ENCODE results near the gene FOXJ2. TPM values are rescaled to one million over a fixed set of nuclear protein-coding genes. Genes with fewer than 3 reads are reported as not detected.
A peak's percentile ranks its signal among the peaks of the same experiment; 100 is the strongest.

FOXJ2 gene
- total and polyA plus RNA-seq, 2 of the 4 experiments (the other 2 are of a cell fraction), result 3.0 to 8.4 TPM

DNA sequence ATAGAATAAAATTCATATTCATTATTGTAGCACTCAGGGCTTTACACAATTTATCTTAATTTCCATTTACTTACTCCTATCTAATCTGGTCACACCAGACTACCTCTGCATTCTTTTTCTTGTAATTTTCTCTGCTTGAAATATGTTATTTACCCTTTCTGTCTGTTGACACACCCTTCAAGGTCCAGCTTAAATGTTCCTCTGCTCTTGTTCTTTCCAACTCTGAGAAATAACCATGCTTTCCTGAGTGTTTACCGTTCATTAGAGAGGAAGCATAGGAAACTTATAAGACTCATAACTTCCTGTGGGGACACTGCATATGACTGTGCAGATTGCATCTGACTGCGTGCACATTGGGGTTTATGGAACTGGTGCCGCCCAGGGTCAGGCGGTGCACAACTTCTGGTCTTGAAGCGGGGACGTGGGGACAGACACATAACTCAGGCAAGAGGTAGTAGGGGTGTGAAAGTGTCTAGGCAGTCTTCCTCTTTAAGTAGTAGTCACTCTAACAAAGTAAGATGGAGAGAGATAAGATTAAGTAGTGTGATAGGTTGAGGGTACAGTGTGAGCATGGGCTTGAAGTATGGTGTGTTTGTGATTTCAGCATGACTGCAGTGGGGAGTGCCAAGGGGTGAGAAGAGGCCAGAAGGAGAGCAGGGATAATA is 42.6 kb upstream of the FOXJ2 start:
- POLR2A ChIA-PET (ENCODE audit: unreplicated experiment), result no interaction called here

More for the DNA sequence above, 42.6 kb upstream of the FOXJ2 start:
- H2BK5ac ChIP-seq (ENCODE audit: low read depth, low read length, poor library complexity, severe bottlenecking), result no peak overlapping the region
- no peak overlapping the region for H3K4me2 ChIP-seq (ENCODE audit: low read depth, low read length)
- H3K56ac ChIP-seq (ENCODE audit: extremely low read depth, insufficient read depth, low read length), result no peak overlapping the region
- no peaks in the 10 kb centered on the region for H3K27me3 ChIP-seq (ENCODE audit: control insufficient read depth, insufficient read depth, low read length)
- H3K23ac ChIP-seq (ENCODE audit: low read depth, low read length), result no peak overlapping the region
- peak overlapping the region; percentile 35; the same call in 1 of the 2 replicates for H3K18ac ChIP-seq (ENCODE audit: low read depth, low read length)
- intact Hi-C loops (cut with micrococcal nuclease) (no loop called here), dilution Hi-C loops (cut with HindIII; ENCODE audit: low sequenced_read_pairs, unreplicated experiment) (no loop called here), in situ Hi-C loops (cut with MboI; ENCODE audit: low sequenced_read_pairs) (loop anchor here (10.0 kb wide), 1 partner anchor 135 kb away; no protein-coding TSS in a partner anchor)
- DNase-seq, result peak; percentile 12
- peaks cover 11% of the 10 kb centered on the region for H3K4me1 ChIP-seq (ENCODE audit: control insufficient read depth, insufficient read depth, low read length)
- no TSS peak for BruUV-seq (replicated peaks)
- H3K9me3 ChIP-seq (ENCODE audit: control insufficient read depth, insufficient read depth, low read length), result no peaks in the 10 kb centered on the region
- H4K5ac ChIP-seq (ENCODE audit: low read depth, low read length), result peak overlapping the region; percentile 48; the same call in 1 of the 2 replicates
- H3K27ac ChIP-seq (ENCODE audit: insufficient read depth, low read length), result no peak overlapping the region
- H2AK5ac ChIP-seq (ENCODE audit: low read depth, low read length), result 0 out of 2 replicates have a peak overlapping the region, but pooled peaks have one; percentile 33
- H3K4ac ChIP-seq (ENCODE audit: low read depth, low read length), result 0 out of 2 replicates have a peak overlapping the region, but pooled peaks have one; percentile 7
- H4K8ac ChIP-seq (ENCODE audit: low read depth in 2 of 2, low read length in 2 of 2), result peak overlapping the region in 1 of 2 experiments; percentile 2; a peak in 1 of 4 replicates
- H2AK9ac ChIP-seq (replicated peaks; ENCODE audit: low read depth, low read length, poor library complexity), result no peak overlapping the region
- H4K91ac ChIP-seq (ENCODE audit: insufficient read depth, low read depth, low read length), result no peak overlapping the region
- no peaks in the 10 kb centered on the region for H4K20me1 ChIP-seq (ENCODE audit: insufficient read depth, low read length)
- H2BK20ac ChIP-seq (ENCODE audit: low read depth, low read length), result no peak overlapping the region
- H3K9me1 ChIP-seq (ENCODE audit: insufficient read depth, low read length), result 0 out of 2 replicates have a peak, but pooled peaks cover 4% of the 10 kb centered on the region
- 40% methylated on average over 1 of the region's 6 CpGs; no CpG with 5 or more reads in 1 of the 2 experiments for WGBS, 2 experiments (ENCODE audit: extremely low coverage in 2 of 2, insufficient read length in 1 of 2)
- peak overlapping the region; percentile 58; the same call in 2 of the 3 replicates for H2BK15ac ChIP-seq (ENCODE audit: low read depth, low read length)
- no peak overlapping the region for H3K14ac ChIP-seq (replicated peaks; ENCODE audit: low read depth, low read length)
- no peak overlapping the region for H3K9ac ChIP-seq (ENCODE audit: low read depth, low read length)
- H3K4me3 ChIP-seq (ENCODE audit: insufficient read depth, low read depth, low read length), result no peak overlapping the region
- H2AFZ ChIP-seq (replicated peaks; ENCODE audit: low read length, poor library complexity), result peak overlapping the region; percentile 13
- TF ChIP-seq MXI1 (IDR thresholded peaks at IDR 0.05; ENCODE audit: borderline replicate concordance, low read depth, low read length) (no peak), RAD21 (IDR thresholded peaks at IDR 0.05; ENCODE audit: low read length) (no peak), CEBPB (IDR thresholded peaks at IDR 0.05; ENCODE audit: low read depth, low read length) (no peak), MAZ (IDR thresholded peaks at IDR 0.05; ENCODE audit: borderline replicate concordance, low read depth, low read length) (no peak), NFE2L2 (IDR thresholded peaks at IDR 0.05; ENCODE audit: low read depth, low read length) (no peak), POLR2A (IDR thresholded peaks at IDR 0.05; ENCODE audit: low read depth, low read length) (no peak)
- TF ChIP-seq, protein P1, sequence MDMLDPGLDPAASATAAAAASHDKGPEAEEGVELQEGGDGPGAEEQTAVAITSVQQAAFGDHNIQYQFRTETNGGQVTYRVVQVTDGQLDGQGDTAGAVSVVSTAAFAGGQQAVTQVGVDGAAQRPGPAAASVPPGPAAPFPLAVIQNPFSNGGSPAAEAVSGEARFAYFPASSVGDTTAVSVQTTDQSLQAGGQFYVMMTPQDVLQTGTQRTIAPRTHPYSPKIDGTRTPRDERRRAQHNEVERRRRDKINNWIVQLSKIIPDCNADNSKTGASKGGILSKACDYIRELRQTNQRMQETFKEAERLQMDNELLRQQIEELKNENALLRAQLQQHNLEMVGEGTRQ (IDR thresholded peaks at IDR 0.05; ENCODE audit: low read depth, low read length), result no peak
- CTCF ChIA-PET, result no interaction called here
- H3K79me1 ChIP-seq (ENCODE audit: low read depth in 1 of 2, low read length in 2 of 2), result no peaks in the 10 kb centered on the region
- no peak for ATAC-seq (ENCODE audit: low read depth)
- H2BK120ac ChIP-seq (ENCODE audit: low read depth, low read length), result no peak overlapping the region
- H3K36me3 ChIP-seq (ENCODE audit: control insufficient read depth, insufficient read depth, low read length), result no peaks in the 10 kb centered on the region

Measured in IMR-90 (cell line).